GM12891 (cell line): ENCODE data around the gene COL5A1.

Experiments used
- DNase-seq: peaks from one replicate; pipeline ENCODE4 v3.0.0; 2011; ENCODE audit warnings: low spot score; ENCODE audit not compliant: insufficient read length
- FAIRE-seq: peaks from 2 replicates; lab custom pipeline; 2011; peaks lifted over from hg19 to GRCh38; lab: Jason Lieb, UNC
- PAX5 ChIP-seq: IDR thresholded peaks from 2 replicates; pipeline ENCODE4 v1.6.1; 2011; ENCODE audit warnings: low read length, moderate library complexity, mild to moderate bottlenecking; ENCODE audit not compliant: insufficient read depth, severe bottlenecking
- POLR2A ChIP-seq: IDR thresholded peaks from 2 replicates; pipeline ENCODE4 v1.6.1; 2011; ENCODE audit warnings: low read depth, low read length, control low read depth
- POLR2AphosphoS5 ChIP-seq: IDR thresholded peaks from 2 replicates; pipeline ENCODE4 v1.6.1; 2011; ENCODE audit warnings: low read depth, low read length, control low read depth
- POU2F2 ChIP-seq: IDR thresholded peaks from 2 replicates; pipeline ENCODE4 v1.6.1; 2011; ENCODE audit warnings: low read depth, mild to moderate bottlenecking, control low read depth, low read length, moderate library complexity
- SPI1 ChIP-seq: IDR thresholded peaks from 2 replicates; pipeline ENCODE4 v1.6.1; 2011; ENCODE audit warnings: low read depth, low read length, control low read depth
- TAF1 ChIP-seq: IDR thresholded peaks from 2 replicates; pipeline ENCODE4 v1.6.1; 2011; ENCODE audit warnings: low read depth, low read length, control low read depth

COL5A1 gene

DNA sequence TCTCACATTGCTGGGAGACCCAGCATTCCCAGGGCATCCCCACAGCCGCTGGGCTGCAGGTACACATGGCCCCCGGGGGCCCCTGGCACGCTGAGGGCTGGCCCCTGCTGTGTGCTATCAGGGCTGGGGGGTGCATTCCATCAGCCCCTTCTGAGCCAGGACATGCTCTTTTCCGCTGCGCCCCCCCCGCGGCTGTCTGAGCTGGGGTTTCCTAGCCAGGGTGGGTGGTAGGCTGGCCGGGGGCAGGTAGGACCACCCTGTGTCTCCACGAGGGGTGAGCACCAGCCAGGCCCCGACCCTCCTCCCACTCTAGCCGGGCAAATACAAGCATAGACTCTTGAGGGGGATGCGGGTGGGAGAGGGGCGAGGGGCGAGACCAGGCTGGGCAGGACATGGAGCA, 180.9 kb downstream of the COL5A1 start:
- no peak for FAIRE-seq
- no peak for DNase-seq
- TF ChIP-seq POU2F2 (no peak), POLR2AphosphoS5 (no peak), SPI1 (no peak), PAX5 (no peak), POLR2A (no peak), TAF1 (no peak)

DNA sequence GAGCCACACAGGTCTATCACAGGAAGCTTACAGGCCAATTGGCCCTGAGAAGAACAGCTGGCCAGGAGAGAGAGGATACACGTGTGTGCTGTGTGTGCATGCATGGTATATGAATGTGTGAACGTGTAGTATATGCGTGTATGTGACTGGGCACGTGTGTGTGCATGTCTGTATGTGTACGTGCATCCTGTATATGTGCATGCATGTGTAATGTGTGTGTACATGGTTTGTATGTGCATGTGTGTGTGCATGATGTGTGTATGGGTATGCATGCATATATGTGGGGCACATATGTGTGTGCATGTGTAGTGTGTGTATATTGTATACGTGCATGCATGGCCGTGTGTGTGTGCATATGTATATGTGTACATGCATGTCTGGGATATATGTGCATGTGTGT, 182.0 kb downstream of the COL5A1 start:
- FAIRE-seq (peak; percentile 31), DNase-seq (no peak)

DNA sequence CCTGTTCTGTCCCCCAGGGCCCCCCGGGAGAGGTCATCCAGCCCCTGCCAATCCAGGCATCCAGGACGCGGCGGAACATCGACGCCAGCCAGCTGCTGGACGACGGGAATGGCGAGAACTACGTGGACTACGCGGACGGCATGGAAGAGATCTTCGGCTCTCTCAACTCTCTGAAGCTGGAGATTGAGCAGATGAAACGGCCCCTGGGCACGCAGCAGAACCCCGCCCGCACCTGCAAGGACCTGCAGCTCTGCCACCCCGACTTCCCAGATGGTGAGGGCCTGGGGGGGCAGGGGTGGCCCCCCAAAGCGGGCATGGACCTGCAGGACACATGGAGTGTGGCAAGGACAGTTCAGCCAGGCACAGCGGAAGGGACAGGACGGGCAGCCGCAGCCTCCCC, 183.0 kb downstream of the COL5A1 start:
- TF ChIP-seq TAF1 (no peak), POLR2A (no peak), PAX5 (no peak), POU2F2 (no peak), SPI1 (no peak), POLR2AphosphoS5 (no peak)
- DNase-seq (no peak), FAIRE-seq (no peak)

More for the DNA sequence above, 182.0 kb downstream of the COL5A1 start:
- TF ChIP-seq POLR2A = no peak

DNA sequence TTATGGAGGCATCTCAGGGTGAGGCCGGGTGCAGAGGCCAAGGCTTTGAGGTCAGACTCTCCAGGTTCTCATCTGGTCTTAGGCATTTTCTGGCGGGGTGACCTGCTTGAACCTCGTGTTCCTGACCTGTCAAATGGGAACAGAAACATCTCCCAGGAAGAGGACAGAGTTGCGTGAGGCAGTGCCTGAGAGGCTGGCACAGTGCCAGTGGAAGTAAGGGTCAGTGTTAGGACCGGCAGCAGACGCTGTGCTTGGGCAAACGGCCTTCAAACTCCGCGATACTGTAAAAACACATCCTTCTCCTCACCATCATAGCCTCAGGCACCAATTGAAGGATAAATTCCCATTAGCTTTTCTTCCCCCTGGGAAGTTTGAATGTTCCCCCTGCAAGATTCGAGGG, 183.4 kb downstream of the COL5A1 start:
- DNase-seq = no peak
- TF ChIP-seq POU2F2 (no peak), POLR2AphosphoS5 (no peak), TAF1 (no peak), PAX5 (no peak), SPI1 (no peak), POLR2A (no peak)
- FAIRE-seq = no peak

DNA sequence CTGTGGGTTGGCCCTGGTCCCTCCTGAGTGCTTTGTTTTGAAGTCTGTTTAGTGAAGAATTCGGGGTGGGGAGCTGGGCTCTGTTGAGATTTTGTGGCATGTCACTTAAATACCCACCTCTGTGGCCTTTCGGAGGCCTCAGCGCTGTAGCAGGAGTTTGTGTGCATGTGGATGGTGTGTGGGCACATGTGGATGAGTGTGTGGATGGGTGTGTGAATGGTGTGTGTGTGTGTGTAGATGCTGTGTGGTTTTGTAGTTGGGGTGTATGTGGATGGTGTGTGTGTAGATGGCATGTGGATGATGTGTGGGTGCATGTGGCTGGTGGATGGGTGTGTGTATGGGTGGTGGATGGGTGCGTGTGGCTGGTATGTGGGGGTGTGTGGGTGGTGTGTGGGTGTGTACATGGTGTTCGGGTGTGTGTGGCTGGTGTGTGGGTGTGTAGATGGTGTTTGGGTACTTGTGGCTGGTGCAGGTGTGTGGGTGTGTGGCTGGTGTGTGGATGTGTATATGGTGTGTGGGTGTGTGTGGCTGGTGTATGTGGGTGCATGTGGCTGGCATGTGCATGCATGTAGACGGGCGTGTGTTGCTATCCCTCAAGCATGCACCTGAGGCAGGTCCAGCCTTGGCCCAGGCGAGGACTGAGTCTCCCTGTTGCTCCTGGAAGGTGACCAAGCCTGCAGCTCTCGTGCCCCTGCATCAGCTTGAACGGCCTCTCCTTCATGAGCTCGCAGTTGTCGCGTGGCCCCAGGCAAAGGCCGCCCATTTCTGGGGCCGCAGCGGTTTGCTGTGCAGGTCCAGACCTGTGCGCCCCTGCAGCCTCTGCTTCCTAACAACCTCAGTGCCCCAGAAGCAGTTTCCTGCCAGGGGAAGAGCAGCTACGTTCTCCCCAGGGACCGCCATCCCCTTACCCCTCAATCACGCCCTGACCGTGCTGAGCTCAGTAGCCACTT, 185.0 kb downstream of the COL5A1 start:
- FAIRE-seq (peak; percentile 43), DNase-seq (no peak)
- TF ChIP-seq SPI1 (no peak), POU2F2 (no peak), PAX5 (no peak), POLR2AphosphoS5 (no peak), TAF1 (no peak), POLR2A (no peak)

DNA sequence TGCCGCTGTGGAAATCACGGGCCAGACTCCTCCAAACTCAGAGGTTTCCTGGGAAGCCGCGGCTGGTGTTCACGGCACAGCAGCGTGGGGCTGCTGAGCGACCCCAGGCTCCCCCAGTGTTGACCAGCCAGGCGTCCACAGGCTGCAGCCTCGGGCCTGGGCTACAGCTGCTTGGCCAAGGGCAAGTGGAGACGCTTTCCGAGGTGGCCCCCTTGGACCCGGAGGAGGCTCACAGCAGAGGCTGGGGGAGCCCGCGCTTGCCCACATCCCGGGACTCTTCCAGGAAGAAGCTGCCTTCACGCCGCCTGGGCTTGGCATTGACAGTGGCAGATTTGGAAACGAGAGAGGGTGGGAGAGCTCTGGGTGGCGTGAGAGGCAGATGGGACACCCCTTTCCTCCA, 186.0 kb downstream of the COL5A1 start:
- no peak for DNase-seq
- FAIRE-seq = no peak
- TF ChIP-seq PAX5 (no peak), POLR2AphosphoS5 (no peak), TAF1 (no peak), POLR2A (no peak), POU2F2 (no peak), SPI1 (no peak)

DNA sequence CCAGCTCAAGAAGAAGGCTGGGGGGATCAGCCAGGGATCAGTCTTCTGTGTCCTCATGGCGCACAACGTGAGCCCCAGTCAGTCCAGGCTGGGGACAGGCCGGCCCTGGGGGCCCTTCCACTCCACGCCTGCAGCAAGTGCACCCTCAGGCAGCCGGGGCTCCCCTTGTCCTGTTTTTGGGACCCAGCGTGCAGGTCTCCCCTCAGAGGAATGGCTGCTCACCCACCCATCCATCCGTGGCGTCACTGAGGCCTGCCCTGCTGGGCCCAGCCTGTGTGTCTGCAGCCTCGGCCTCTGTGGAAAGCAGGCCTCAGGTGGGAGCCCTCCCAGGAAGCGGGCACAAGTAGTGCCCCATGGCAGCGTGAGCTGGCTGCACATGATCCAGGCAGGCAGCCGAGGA, 186.4 kb downstream of the COL5A1 start:
- TF ChIP-seq PAX5 = no peak
- no peak for TF ChIP-seq TAF1
- TF ChIP-seq SPI1 = no peak
- no peak for TF ChIP-seq POLR2A
- TF ChIP-seq POU2F2 = no peak
- TF ChIP-seq POLR2AphosphoS5 = no peak
- DNase-seq = no peak
- FAIRE-seq = no peak

DNA sequence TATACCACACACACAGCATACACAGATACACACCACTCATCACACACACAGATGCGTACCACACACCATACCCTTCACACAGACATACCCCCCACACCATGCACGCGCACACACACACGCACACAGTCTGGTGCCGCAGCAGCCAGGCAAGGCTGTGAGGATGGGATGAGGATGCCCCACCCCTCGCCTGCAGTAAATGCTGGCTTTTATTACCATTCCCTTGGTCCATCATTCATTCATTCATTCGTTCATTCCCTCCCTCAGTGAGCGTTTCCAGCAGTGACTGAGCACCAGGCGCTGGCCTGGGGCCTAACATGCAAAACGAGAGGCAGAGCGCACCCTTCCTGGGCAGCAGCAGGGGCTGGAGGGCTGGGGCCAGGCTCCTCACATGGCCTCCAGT, 187.3 kb downstream of the COL5A1 start:
- TF ChIP-seq PAX5 (no peak), POU2F2 (no peak), TAF1 (no peak), POLR2A (no peak), POLR2AphosphoS5 (no peak), SPI1 (no peak)
- FAIRE-seq = no peak
- DNase-seq = no peak

DNA sequence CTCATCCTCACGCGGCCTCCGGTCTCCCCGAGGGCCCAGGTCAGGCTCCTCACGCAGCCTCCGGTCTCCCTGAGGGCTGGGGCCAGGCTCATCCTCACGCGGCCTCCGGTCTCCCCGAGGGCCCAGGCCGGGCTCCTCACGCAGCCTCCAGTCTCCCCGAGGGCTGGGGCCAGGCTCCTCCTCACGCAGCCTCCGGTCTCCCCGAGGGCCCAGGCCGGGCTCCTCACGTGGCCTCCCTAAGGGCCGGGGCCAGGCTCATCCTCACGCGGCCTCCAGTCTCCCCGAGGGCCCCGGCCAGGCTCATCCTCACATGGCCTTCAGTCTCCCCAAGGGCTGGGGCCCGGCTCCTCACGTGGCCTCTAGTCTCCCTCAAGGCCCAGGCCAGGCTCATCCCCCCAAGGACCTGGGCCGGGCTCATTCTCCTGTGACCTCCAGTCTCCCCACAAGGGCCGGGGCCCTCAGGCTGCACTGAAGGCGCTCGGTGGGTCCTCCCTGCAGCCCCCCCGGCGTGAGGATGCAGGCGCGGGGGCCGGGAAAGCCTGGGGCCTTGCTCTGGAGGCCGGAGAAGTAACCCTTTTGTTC, 187.8 kb downstream of the COL5A1 start:
- no peak for TF ChIP-seq POLR2A
- FAIRE-seq (no peak), DNase-seq (no peak)

DNA sequence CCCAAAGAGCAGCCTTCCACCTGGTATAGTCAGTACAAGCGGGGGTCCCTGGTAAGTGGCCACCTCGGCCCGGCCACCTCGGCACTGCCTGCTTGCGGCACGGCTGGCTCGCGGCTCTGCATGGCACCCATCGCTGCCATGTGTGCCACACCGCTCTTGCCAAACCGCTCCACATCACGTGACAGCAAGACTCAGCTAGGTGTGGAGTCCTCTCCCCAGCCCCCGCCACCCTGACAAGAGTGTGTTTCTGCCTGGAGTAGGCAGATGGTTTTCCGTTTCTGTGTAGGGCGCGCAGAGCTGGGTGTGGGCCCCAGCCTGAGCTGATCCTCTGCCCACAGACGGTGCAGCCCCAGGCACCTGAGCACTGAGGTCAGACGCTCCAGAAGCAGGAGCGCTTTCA, 188.5 kb downstream of the COL5A1 start:
- no peak for FAIRE-seq
- DNase-seq = no peak
- TF ChIP-seq POLR2AphosphoS5 (no peak), SPI1 (no peak), TAF1 (no peak), PAX5 (no peak), POU2F2 (no peak)
